Measurements from ENCODE around the gene TRAF3.

TRAF3 gene

GRCh38 chr14:102902523-102903247 lies 125.4 kb downstream of the TRAF3 start:
- no peaks in the 10 kb centered on the region for H3K79me2 ChIP-seq (ENCODE audit: insufficient read depth, low read depth)
- H4K20me1 ChIP-seq (ENCODE audit: insufficient read depth), result no peaks in the 10 kb centered on the region
- H3K27me3 ChIP-seq (ENCODE audit: insufficient read depth, low read depth), result no peaks in the 10 kb centered on the region
- H3K27ac ChIP-seq, result no peak overlapping the region
- H3K4me2 ChIP-seq, result no peak overlapping the region
- no peak overlapping the region for H3K9ac ChIP-seq
- no peak for TF ChIP-seq CTCF (conservative IDR thresholded peaks at IDR 0.05; ENCODE audit: low read depth, low read length)
- no peak overlapping the region for H2AFZ ChIP-seq (ENCODE audit: low read depth)
- peaks cover 10% of the 10 kb centered on the region for H3K4me1 ChIP-seq (ENCODE audit: low read depth, poor library complexity, severe bottlenecking)
- no peak overlapping the region for H3K4me3 ChIP-seq (IDR thresholded peaks at IDR 0.05; ENCODE audit: insufficient read depth, low read depth, low read length)
- H3K36me3 ChIP-seq (ENCODE audit: insufficient read depth), result no peaks in the 10 kb centered on the region

- no peaks in the 10 kb centered on the region for H4K20me1 ChIP-seq (ENCODE audit: insufficient read depth)
- H3K4me2 ChIP-seq, result no peak overlapping the region
- H3K36me3 ChIP-seq (ENCODE audit: insufficient read depth), result no peaks in the 10 kb centered on the region
- no peak overlapping the region for H3K4me3 ChIP-seq (IDR thresholded peaks at IDR 0.05; ENCODE audit: insufficient read depth, low read depth, low read length)
- peaks cover 10% of the 10 kb centered on the region for H3K4me1 ChIP-seq (ENCODE audit: low read depth, poor library complexity, severe bottlenecking)
- H3K9ac ChIP-seq, result no peak overlapping the region
- H3K27ac ChIP-seq, result no peak overlapping the region
- no peaks in the 10 kb centered on the region for H3K79me2 ChIP-seq (ENCODE audit: insufficient read depth, low read depth)
- no peak for TF ChIP-seq CTCF (conservative IDR thresholded peaks at IDR 0.05; ENCODE audit: low read depth, low read length)
- no peaks in the 10 kb centered on the region for H3K27me3 ChIP-seq (ENCODE audit: insufficient read depth, low read depth)
- H2AFZ ChIP-seq (ENCODE audit: low read depth), result no peak overlapping the region
Measured at GRCh38 chr14:102903248-102903888, 126.1 kb downstream of the TRAF3 start.

DNA sequence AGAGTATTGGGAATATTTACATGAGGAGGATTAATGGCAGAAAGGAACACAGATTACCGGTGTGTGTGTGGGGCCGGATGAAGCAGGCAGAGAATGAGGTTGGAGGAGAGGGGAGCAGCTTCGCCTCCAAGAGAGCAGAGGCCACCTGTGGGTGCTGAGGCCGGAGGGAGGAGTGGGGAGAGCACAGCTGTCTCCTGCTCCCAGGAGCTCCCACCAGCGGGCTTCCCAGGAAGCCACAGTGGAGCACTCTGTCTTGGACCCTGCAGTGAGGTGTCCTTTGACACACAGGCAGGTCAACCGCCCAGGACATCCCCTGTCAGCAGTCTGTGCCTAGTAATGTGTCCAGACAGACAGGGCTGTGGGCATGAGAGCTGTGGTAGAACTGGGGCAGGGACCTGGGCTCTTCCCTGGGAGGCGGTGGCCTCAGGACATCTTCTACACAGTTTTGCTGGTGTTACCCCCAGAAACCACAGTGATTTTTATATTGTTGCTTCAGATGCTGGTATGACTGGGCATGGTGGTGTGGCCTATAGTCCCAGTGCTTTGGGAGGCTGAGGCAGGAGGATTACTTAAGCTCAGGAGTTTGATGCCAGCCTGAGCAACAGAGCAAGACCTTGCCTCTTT lies 126.8 kb downstream of the TRAF3 start:
- no peaks in the 10 kb centered on the region for H3K27me3 ChIP-seq (ENCODE audit: insufficient read depth, low read depth)
- H3K4me3 ChIP-seq (IDR thresholded peaks at IDR 0.05; ENCODE audit: insufficient read depth, low read depth, low read length), result no peak overlapping the region
- H3K4me2 ChIP-seq, result no peak overlapping the region
- no peaks in the 10 kb centered on the region for H3K36me3 ChIP-seq (ENCODE audit: insufficient read depth)
- no peak for TF ChIP-seq CTCF (conservative IDR thresholded peaks at IDR 0.05; ENCODE audit: low read depth, low read length)
- no peak overlapping the region for H3K27ac ChIP-seq
- peaks cover 10% of the 10 kb centered on the region for H3K4me1 ChIP-seq (ENCODE audit: low read depth, poor library complexity, severe bottlenecking)
- H4K20me1 ChIP-seq (ENCODE audit: insufficient read depth), result no peaks in the 10 kb centered on the region
- no peak overlapping the region for H3K9ac ChIP-seq
- no peaks in the 10 kb centered on the region for H3K79me2 ChIP-seq (ENCODE audit: insufficient read depth, low read depth)
- H2AFZ ChIP-seq (ENCODE audit: low read depth), result no peak overlapping the region

DNA sequence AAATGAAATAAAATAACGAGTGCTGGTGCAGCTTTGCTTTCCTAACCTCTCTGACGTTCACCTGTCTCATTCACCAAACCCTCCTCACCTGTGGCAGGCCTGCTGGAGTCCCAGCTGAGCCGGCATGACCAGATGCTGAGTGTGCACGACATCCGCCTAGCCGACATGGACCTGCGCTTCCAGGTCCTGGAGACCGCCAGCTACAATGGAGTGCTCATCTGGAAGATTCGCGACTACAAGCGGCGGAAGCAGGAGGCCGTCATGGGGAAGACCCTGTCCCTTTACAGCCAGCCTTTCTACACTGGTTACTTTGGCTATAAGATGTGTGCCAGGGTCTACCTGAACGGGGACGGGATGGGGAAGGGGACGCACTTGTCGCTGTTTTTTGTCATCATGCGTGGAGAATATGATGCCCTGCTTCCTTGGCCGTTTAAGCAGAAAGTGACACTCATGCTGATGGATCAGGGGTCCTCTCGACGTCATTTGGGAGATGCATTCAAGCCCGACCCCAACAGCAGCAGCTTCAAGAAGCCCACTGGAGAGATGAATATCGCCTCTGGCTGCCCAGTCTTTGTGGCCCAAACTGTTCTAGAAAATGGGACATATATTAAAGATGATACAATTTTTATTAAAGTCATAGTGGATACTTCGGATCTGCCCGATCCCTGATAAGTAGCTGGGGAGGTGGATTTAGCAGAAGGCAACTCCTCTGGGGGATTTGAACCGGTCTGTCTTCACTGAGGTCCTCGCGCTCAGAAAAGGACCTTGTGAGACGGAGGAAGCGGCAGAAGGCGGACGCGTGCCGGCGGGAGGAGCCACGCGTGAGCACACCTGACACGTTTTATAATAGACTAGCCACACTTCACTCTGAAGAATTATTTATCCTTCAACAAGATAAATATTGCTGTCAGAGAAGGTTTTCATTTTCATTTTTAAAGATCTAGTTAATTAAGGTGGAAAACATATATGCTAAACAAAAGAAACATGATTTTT lies 128.2 kb downstream of the TRAF3 start:
- Histone ChIP-seq H3K36me3 (ENCODE audit: insufficient read depth) (no peaks in the 10 kb centered on the region), H3K4me2 (no peak overlapping the region), H3K79me2 (ENCODE audit: insufficient read depth, low read depth) (no peaks in the 10 kb centered on the region), H3K27ac (no peak overlapping the region), H3K27me3 (ENCODE audit: insufficient read depth, low read depth) (no peaks in the 10 kb centered on the region), H3K4me3 (IDR thresholded peaks at IDR 0.05; ENCODE audit: insufficient read depth, low read depth, low read length) (no peak overlapping the region), H3K4me1 (ENCODE audit: low read depth, poor library complexity, severe bottlenecking) (peaks cover 10% of the 10 kb centered on the region), H3K9ac (no peak overlapping the region), H4K20me1 (ENCODE audit: insufficient read depth) (no peaks in the 10 kb centered on the region), H2AFZ (ENCODE audit: low read depth) (no peak overlapping the region)
- no peak for TF ChIP-seq CTCF (conservative IDR thresholded peaks at IDR 0.05; ENCODE audit: low read depth, low read length)
